KMS-11 (cell line): ENCODE measurements around the gene FMO1.

ENCODE experiments used
- H2AFZ ChIP-seq: fragments of 200-600 bp; sonication (generic); 2 replicates; pipeline ENCODE4 v1.6.1; 2016; ENCODE audit warnings: antibody characterized with exemption, mixed run types, low read depth
- H3K27ac ChIP-seq: fragments of 200-600 bp; sonication (generic); 2 replicates; pipeline ENCODE4 v1.6.1; 2016; ENCODE audit warnings: mild to moderate bottlenecking, mixed run types
- H3K27me3 ChIP-seq: fragments of 200-600 bp; sonication (generic); 2 replicates; pipeline ENCODE4 v1.6.1; 2017; ENCODE audit warnings: mild to moderate bottlenecking, low read depth, mixed run types, moderate library complexity; ENCODE audit not compliant: insufficient read depth
- H3K36me3 ChIP-seq: fragments of 200-600 bp; sonication (generic); 2 replicates; pipeline ENCODE4 v1.6.1; 2017; ENCODE audit warnings: mild to moderate bottlenecking, mixed run types; ENCODE audit not compliant: insufficient read depth
- H3K4me1 ChIP-seq: fragments of 200-600 bp; sonication (generic); 2 replicates; pipeline ENCODE4 v1.6.1; 2016; ENCODE audit warnings: mild to moderate bottlenecking, low read depth, mixed run types; ENCODE audit not compliant: poor library complexity, severe bottlenecking
- H3K4me2 ChIP-seq: fragments of 200-600 bp; sonication (generic); 2 replicates; pipeline ENCODE4 v1.7.0; 2016; ENCODE audit warnings: mild to moderate bottlenecking, mixed run types
- H3K4me3 ChIP-seq: fragments of 200-600 bp; sonication (generic); IDR thresholded peaks from 2 replicates; pipeline ENCODE4 v1.6.1; 2017; ENCODE audit warnings: low read depth, low read length, mixed read lengths; ENCODE audit not compliant: insufficient read depth
- H3K79me2 ChIP-seq: fragments of 200-600 bp; sonication (generic); 2 replicates; pipeline ENCODE4 v1.6.1; 2016; ENCODE audit warnings: low read depth, mixed run types; ENCODE audit not compliant: insufficient read depth
- H3K9ac ChIP-seq: fragments of 200-600 bp; sonication (generic); 2 replicates; pipeline ENCODE4 v1.6.1; 2016; ENCODE audit warnings: mild to moderate bottlenecking, mixed run types
- H4K20me1 ChIP-seq: fragments of 200-600 bp; sonication (generic); 2 replicates; pipeline ENCODE4 v1.6.1; 2016; ENCODE audit warnings: mild to moderate bottlenecking, mixed run types; ENCODE audit not compliant: insufficient read depth
- TF ChIP-seq, protein P1 (sequence below): fragments of 200-600 bp; sonication (generic); conservative IDR thresholded peaks from 2 replicates; pipeline ENCODE4 v1.6.1; 2017; ENCODE audit warnings: low read depth, mild to moderate bottlenecking, antibody characterized with exemption, low read length, moderate library complexity, mixed read lengths

The FMO1 gene

DNA sequence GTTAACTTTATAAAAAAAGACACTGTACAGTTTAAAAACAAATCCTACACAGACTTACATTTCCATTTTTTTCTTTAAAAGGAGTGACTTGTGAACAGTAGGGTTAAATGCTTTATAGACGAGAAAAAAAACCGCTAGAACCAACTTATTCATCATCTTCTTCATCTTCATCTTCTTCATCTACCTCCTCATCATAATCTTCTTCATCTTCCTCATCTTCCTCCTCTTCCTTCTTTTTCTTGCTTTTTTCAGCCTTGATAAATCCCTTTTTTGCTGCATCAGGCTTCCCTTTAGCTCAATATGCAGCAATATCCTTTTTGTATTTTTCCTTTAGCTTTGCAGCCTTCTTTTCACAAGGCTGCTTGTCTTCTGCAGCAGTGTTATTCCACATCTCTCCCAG lies 22.5 kb downstream of the FMO1 start:
- Histone ChIP-seq H3K79me2 (no peaks in the 10 kb centered on the region), H3K36me3 (no peaks in the 10 kb centered on the region), H4K20me1 (no peaks in the 10 kb centered on the region), H3K4me1 (no peaks in the 10 kb centered on the region), H3K9ac (no peak overlapping the region), H3K4me2 (no peak overlapping the region), H3K27me3 (no peaks in the 10 kb centered on the region), H3K4me3 (no peak overlapping the region), H3K27ac (no peak overlapping the region), H2AFZ (no peak overlapping the region)
- TF ChIP-seq, protein P1, sequence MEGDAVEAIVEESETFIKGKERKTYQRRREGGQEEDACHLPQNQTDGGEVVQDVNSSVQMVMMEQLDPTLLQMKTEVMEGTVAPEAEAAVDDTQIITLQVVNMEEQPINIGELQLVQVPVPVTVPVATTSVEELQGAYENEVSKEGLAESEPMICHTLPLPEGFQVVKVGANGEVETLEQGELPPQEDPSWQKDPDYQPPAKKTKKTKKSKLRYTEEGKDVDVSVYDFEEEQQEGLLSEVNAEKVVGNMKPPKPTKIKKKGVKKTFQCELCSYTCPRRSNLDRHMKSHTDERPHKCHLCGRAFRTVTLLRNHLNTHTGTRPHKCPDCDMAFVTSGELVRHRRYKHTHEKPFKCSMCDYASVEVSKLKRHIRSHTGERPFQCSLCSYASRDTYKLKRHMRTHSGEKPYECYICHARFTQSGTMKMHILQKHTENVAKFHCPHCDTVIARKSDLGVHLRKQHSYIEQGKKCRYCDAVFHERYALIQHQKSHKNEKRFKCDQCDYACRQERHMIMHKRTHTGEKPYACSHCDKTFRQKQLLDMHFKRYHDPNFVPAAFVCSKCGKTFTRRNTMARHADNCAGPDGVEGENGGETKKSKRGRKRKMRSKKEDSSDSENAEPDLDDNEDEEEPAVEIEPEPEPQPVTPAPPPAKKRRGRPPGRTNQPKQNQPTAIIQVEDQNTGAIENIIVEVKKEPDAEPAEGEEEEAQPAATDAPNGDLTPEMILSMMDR: no peak

DNA sequence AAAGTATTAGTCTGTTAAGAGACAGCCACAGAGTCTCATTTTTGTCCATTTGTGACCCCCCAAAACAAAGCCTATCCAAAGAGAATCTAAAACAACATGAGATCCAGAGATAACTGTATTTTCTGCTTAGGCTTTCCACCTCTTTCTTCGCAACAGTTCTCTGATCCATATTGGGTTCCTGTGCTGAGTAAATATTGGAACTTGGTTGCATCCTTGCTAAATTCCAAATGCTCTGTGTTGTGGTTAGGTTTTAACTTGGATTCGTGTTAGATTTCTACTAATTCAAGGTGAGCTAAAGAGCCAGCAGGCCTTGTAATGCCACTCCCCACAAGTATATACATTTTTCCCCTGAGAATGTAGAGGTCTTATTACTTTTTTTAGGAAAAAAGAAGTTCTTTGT lies 29.2 kb downstream of the FMO1 start:
- no peaks in the 10 kb centered on the region for H4K20me1 ChIP-seq
- H3K4me3 ChIP-seq: no peak overlapping the region
- H2AFZ ChIP-seq: no peak overlapping the region
- H3K4me1 ChIP-seq: no peaks in the 10 kb centered on the region
- no peaks in the 10 kb centered on the region for H3K27me3 ChIP-seq
- no peaks in the 10 kb centered on the region for H3K36me3 ChIP-seq
- no peak overlapping the region for H3K27ac ChIP-seq
- no peak overlapping the region for H3K9ac ChIP-seq
- TF ChIP-seq, protein P1: no peak
- H3K79me2 ChIP-seq: no peaks in the 10 kb centered on the region
- H3K4me2 ChIP-seq: no peak overlapping the region

DNA sequence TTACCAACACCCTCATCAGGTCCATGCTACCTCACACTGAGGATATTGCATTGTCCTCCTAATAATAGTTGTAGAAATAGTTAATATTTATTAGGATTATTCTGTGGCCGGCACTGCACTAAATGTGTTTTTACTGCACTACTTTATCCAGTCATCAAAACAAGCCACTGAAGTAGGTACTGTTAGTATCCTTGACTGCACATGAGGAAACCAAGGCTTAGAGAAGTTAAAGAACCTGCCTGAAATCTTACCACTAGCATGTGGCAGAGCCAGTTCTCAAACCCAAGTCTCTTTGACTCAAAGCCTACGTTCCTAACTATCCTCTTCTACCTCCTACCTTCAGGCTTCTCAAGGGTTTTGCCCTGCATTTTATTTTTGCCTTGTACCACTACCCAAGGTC lies 30.9 kb downstream of the FMO1 start:
- TF ChIP-seq, protein P1: no peak

DNA sequence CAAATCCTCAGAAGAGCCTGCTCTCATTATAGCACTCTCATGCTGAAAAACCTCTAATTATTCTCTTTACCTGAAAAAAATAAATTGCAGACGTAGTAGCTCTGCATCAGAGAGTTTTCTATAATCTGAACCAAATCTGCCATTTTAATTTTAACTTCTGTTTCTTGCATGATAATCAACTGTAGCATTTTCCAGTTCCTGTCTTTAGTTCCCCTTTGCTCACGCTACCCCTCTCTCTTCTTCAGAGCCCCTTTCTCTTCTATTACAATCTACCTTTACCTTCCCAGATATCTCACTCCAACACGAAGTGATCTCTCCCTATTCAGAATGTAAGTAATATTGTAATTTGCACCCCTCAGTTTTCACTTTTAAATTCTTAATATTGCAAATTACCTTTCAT lies 31.4 kb downstream of the FMO1 start:
- Histone ChIP-seq H3K4me2 (no peak overlapping the region), H3K4me1 (no peaks in the 10 kb centered on the region), H3K36me3 (no peaks in the 10 kb centered on the region), H4K20me1 (no peaks in the 10 kb centered on the region), H3K9ac (no peak overlapping the region), H3K79me2 (no peaks in the 10 kb centered on the region), H2AFZ (no peak overlapping the region), H3K27me3 (no peaks in the 10 kb centered on the region), H3K4me3 (no peak overlapping the region), H3K27ac (no peak overlapping the region)
- TF ChIP-seq, protein P1: no peak

More for the DNA sequence above, 30.9 kb downstream of the FMO1 start:
- no peaks in the 10 kb centered on the region for H3K27me3 ChIP-seq
- H3K4me1 ChIP-seq: no peaks in the 10 kb centered on the region
- no peaks in the 10 kb centered on the region for H3K36me3 ChIP-seq
- no peaks in the 10 kb centered on the region for H4K20me1 ChIP-seq
- H3K79me2 ChIP-seq: no peaks in the 10 kb centered on the region
- H3K9ac ChIP-seq: no peak overlapping the region
- no peak overlapping the region for H3K27ac ChIP-seq
- H3K4me2 ChIP-seq: no peak overlapping the region
- no peak overlapping the region for H3K4me3 ChIP-seq
- H2AFZ ChIP-seq: no peak overlapping the region
